Hindlimb muscle (tissue), 1 donor: ENCODE data around the gene TSPAN7. TPM values are rescaled to one million over a fixed set of nuclear protein-coding genes. Genes with fewer than 3 reads are reported as not detected.

Experiments used
- DNase-seq: peaks from one replicate; pipeline ENCODE4 v3.0.0-alpha.2; 2013
- polyA plus RNA-seq: library from polyadenylated mRNA; unstranded; fragments of 120-200 nt; gene quantifications from one replicate; pipeline ENCODE4 v1.2.1, GENCODE V29; 2013; ENCODE audit not compliant: insufficient read length

TSPAN7 gene
- polyA plus RNA-seq, 1 donor: 130 TPM

GRCh38 chrX:38649221-38649620 lies 87.9 kb downstream of the TSPAN7 start:
- no peak for DNase-seq

DNA sequence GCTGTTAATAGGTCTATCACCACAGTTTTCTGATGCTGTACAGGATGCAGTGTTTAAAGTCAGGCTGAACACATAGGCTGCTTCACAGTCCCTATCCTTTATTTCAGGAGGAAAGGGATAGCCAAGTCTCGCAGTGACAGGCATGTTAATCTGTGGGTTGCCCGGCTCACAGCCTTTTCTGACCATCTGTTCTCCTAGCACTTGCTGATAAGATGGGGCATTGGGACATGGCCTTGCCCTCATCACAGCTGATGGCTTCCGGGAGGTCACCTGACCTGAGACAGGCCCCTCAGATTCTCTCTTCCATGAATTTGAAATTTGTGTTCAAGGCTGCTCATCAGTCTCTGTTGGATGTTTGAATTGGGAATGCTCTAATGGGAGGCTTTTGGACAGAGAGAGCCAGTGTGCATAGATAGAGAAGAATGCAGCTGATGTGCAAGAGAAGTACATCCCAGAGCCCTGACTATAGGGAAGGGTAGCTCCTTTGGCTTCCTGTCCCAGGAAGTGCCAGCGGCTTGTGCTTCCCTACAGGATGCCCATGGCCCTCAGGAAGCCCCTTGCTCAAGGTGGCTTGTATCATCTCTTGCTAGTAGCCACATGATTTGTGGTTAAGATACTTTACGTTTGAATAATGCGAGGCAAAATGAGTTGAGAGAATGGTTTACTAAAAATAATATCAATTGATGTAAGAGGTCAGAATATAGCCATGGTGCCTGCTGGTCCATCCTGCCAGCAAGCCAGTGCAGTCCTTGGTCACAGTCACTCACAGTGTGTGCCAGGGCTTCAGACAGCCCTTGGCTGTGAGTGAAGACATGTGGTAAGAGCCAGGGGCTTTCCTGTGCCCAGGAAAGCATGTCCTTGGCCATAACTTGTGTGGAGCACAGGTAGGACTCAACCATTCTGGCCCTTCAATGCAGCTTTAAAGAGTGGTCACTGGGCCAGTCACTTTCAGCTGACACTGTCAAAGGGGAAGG lies 88.6 kb downstream of the TSPAN7 start:
- no peak for DNase-seq

DNA sequence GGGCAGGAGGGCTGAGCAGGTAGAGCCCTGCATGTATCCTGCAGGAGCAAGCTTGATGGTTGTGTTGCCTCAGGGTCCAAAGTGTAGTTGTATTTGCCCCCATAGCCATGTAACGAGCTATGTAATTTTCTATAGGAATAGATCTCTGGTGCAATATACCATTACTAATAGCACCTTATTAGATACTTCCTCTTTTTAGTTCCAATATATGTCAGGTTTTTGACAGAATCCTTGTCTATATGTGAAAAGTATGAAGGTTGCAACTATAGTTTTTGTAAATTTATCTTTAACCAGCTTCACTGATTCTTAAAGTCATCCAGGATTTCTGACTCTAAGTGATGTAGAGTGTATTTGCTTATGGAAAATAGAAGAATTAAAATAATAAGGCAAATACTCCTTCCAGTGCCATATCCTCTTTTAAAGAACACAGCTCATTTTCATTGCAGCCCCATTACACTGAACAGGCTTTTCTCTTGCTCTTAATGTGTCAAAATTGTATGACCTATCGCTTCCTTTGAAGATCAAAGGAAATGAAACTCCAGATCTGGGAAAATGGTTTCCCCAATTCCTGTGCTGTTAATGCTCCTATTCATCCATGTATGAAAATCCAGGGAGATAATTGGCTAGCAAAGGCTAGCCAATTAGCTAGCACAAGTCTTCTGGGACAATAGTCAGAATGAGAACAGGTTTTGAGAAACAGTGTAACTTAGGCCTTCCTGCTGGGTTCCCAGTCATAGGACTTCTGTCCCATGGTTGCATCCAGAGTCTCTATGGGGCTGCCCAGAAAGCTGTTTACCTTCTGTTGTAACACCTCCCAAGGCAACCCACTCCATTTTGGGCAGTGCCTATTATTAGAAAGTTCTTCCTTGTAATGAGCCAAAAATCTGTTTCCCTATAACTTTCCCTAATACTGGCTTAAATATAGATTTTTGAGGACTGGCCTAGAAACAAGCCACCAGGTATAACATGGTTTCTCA lies 90.6 kb downstream of the TSPAN7 start:
- DNase-seq: no peak

DNA sequence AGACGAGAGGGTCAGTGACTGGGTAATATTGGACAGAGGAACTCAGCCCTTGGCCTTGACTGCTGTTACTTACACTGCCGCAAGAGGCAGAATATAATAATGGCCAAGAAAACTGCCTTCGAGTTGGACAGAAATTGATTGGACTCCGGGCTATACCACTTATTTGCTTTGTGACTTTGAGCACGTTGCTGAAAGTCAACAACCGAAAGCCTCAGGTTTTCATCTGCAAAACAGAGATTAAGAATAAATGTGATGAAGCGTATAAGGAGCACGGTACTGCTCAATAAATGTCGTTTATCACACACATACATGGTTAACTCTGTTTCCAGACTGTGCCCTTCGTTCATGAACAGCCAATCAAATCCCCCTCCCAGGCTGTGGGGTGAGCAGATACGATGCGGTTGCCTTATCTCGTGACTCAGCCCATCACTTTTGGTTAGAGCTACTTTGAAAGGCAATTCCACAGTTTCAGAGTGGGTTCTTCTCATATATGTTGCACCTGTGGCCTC lies 91.6 kb downstream of the TSPAN7 start:
- DNase-seq: no peak

GRCh38 chrX:38654302-38654701 lies 93.0 kb downstream of the TSPAN7 start:
- DNase-seq: peak; percentile 11

DNA sequence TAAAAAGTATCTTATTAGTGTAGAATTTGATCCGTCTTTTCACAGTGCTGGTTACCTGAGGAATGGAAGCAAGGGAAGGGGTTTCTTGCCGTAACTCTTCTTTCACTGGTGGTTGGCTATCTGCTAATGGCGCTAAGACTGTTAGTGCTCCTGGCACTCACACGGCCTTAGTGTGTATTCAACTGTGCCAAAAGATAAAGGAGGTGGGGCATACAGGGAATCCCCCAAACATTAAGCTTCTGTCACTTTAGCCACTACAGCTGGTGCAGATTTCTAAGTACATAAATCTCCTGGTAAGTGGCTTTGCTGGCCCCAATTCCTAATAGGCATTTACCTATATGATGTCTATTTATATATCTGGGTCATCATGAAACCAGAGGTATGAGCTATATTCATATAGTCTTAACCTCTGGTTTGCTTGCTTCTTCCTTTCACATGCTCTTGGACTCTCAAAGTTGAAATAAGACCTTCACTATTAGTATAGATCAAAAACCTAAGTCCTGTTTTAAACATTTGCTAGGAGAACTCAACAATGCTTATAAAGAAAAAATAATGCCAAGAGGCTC lies 95.1 kb downstream of the TSPAN7 start:
- DNase-seq: no peak

DNA sequence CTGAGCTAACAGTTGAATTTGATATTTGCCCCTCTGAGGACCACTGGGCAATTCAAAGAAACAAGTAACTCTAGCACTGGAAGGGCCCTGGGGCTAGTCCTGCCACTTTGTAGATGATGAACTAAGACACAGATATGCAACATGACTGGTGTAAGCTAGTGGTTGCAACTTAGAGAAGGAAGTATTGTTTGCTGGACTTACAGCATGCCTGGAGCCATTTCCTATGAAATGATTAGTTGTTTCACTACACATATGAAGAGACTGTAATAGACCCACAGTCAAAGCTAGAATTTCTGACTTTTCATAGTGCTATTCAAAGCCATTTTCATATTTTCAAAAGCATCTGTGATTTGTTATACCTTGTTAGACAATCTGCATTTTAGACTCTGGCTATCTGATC lies 96.2 kb downstream of the TSPAN7 start:
- DNase-seq: no peak

- DNase-seq: no peak
These were observed 99.2 kb downstream of the TSPAN7 start for GRCh38 chrX:38660395-38661102.

GRCh38 chrX:38661103-38661441 lies 99.7 kb downstream of the TSPAN7 start:
- DNase-seq: no peak

GRCh38 chrX:38661561-38661960 lies 100.2 kb downstream of the TSPAN7 start:
- no peak for DNase-seq

GRCh38 chrX:38662640-38663039 lies 101.3 kb downstream of the TSPAN7 start:
- DNase-seq: no peak

GRCh38 chrX:38664285-38664684 lies 102.9 kb downstream of the TSPAN7 start:
- peak; percentile 26 for DNase-seq

DNA sequence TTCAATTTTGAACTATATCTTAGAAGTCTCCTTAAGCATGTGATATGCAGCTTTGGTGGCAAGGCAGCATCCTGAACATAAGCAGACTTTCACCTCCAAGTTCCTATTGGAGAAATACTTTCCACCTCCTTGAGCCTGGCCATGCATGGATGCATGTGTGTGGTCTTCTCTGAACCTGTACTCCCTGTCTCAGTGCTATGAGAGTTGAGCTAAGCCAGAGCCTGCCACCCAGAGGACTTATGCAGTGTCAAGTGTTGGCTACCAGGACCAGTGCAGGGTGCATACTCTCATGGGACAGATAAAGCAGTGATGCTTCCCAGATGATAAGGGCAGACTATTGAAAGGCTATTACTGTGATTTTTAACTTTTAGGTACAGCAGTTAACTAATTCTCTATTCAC lies 105.6 kb downstream of the TSPAN7 start:
- no peak for DNase-seq

- DNase-seq: no peak
These were observed 107.4 kb downstream of the TSPAN7 start for GRCh38 chrX:38668771-38669170.

- DNase-seq: no peak
These were observed 108.1 kb downstream of the TSPAN7 start for GRCh38 chrX:38669428-38669827.

DNA sequence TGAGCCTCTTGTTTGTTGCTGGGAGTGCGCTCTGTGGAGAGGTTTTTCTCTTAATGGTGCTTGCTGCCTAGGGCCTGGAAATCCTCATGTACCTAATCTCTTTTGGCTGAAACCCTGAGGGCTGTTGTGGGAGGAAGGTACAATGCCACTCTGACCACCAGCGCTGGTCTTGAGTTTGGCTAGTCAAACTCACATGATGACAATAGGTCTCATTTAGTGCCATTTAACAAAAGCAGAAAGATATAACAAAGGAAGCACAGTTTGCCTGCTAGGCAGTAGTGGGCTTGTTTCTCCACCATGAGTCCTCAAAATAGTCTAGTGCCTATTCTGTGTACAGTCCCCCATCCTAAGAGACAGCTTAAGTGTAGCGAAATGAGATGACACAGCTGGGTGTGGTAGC lies 111.3 kb downstream of the TSPAN7 start:
- DNase-seq: no peak

- DNase-seq: no peak
These were observed 114.5 kb downstream of the TSPAN7 start for GRCh38 chrX:38675856-38676255.

DNA sequence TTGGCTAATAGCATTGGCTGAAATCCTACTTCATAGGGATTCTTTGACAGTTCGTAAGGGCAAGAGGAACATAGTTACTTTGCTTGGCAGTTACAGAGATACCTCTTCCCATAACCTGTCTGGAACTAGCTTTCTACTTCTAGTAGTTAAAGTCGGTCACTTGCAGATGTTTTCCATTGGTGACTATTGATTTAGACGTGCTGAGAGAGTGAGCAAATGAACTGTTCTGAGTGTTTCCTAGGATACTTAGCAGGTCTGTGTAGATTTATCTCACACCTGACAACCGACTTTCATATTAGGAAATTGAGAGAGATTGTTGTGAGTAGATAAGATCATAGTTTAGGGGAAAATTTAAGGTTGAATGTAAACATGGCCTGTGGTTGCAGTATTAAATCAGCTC lies 116.8 kb downstream of the TSPAN7 start:
- DNase-seq: no peak

GRCh38 chrX:38678821-38679220 lies 117.5 kb downstream of the TSPAN7 start:
- DNase-seq: no peak

DNA sequence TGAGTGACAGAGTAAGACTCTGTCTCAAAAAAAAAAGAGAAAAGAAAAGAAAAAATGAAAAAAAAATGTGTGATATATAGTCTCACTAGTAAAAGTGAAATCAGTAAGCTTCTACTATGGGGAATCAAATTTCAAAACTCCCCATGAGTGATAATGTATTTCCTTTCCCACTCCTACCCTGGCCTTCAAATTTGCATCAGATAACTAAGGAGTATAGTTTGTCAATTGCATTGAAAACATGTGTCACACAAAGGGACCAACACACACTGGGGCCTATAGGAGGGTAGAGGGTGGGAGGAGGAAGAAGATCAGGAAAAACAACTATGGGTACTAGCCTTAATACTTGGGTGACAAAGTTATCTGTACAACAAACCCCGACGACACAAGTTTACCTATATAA lies 118.4 kb downstream of the TSPAN7 start:
- no peak for DNase-seq

GRCh38 chrX:38682095-38682494 lies 120.8 kb downstream of the TSPAN7 start:
- DNase-seq: no peak

GRCh38 chrX:38692961-38693360 lies 131.6 kb downstream of the TSPAN7 start:
- DNase-seq: no peak
